Activated naive CD4-positive, alpha-beta T cell treated with anti-CD3 and anti-CD28 coated beads, Interleukin-2, amount 50 U/mL, for 24 hours (primary cell): ENCODE results near the gene PLXNA1.

Experiments used
- H3K27ac Mint-ChIP-seq: one replicate; pipeline ENCODE4 v1.8.0; 2021; ENCODE audit warnings: mild to moderate bottlenecking, mixed read lengths
- H3K27me3 Mint-ChIP-seq: one replicate; pipeline ENCODE4 v1.8.0; 2021; ENCODE audit warnings: mixed read lengths
- H3K36me3 Mint-ChIP-seq: one replicate; pipeline ENCODE4 v1.8.0; 2021; ENCODE audit warnings: mixed read lengths
- H3K4me1 Mint-ChIP-seq: one replicate; pipeline ENCODE4 v1.8.0; 2021; ENCODE audit warnings: mixed read lengths
- H3K4me3 Mint-ChIP-seq: one replicate; pipeline ENCODE4 v1.8.0; 2021; ENCODE audit warnings: mild to moderate bottlenecking, mixed read lengths
- H3K9me3 Mint-ChIP-seq: one replicate; pipeline ENCODE4 v1.8.0; 2021; ENCODE audit warnings: mixed read lengths

Gene PLXNA1

GRCh38 chr3:126987129-126987528 lies 4.2 kb downstream of the PLXNA1 start:
- H3K4me3 Mint-ChIP-seq, result no peak overlapping the region
- H3K4me1 Mint-ChIP-seq, result no peaks in the 10 kb centered on the region
- H3K36me3 Mint-ChIP-seq, result no peaks in the 10 kb centered on the region
- no peaks in the 10 kb centered on the region for H3K9me3 Mint-ChIP-seq
- H3K27me3 Mint-ChIP-seq, result no peaks in the 10 kb centered on the region
- no peak overlapping the region for H3K27ac Mint-ChIP-seq

DNA sequence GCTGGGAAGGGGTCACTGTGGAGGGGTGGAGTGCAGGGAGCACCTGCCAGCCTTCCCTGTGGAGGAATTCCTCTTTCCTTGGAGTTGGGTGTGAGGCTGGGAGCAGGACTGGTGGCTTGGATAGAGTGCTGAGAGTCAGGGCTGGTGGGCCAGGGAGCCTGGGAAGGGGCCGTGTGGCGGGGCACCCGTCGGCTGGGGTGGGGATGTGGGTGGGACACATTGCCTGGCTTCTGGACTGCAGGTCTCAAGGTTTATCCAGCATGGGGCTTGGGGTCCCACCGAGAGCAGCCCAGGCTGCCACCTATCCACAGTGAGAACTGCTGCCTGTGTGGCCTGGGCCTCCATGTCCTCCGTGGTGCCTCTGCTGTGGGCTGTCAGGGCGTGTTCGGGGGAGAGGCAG lies 4.7 kb downstream of the PLXNA1 start:
- Mint-ChIP-seq H3K4me1 (no peaks in the 10 kb centered on the region), H3K27me3 (no peaks in the 10 kb centered on the region), H3K36me3 (no peaks in the 10 kb centered on the region), H3K9me3 (no peaks in the 10 kb centered on the region), H3K27ac (no peak overlapping the region), H3K4me3 (no peak overlapping the region)

DNA sequence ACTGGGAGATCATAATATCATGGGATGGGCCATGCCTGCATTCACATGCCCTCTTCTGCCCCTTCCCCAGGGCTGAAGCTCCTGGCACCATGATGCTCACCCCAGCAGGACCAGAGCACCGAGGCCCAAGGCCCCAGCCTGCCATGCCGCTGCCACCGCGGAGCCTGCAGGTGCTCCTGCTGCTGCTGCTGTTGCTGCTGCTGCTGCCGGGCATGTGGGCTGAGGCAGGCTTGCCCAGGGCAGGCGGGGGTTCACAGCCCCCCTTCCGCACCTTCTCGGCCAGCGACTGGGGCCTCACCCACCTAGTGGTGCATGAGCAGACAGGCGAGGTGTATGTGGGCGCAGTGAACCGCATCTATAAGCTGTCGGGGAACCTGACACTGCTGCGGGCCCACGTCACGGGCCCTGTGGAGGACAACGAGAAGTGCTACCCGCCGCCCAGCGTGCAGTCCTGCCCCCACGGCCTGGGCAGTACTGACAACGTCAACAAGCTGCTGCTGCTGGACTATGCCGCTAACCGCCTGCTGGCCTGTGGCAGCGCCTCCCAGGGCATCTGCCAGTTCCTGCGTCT lies 5.6 kb downstream of the PLXNA1 start:
- no peaks in the 10 kb centered on the region for H3K4me1 Mint-ChIP-seq
- H3K36me3 Mint-ChIP-seq, result no peaks in the 10 kb centered on the region
- H3K9me3 Mint-ChIP-seq, result no peaks in the 10 kb centered on the region
- no peaks in the 10 kb centered on the region for H3K27me3 Mint-ChIP-seq
- no peak overlapping the region for H3K27ac Mint-ChIP-seq
- H3K4me3 Mint-ChIP-seq, result no peak overlapping the region

- H3K27ac Mint-ChIP-seq, result no peak overlapping the region
- H3K9me3 Mint-ChIP-seq, result no peaks in the 10 kb centered on the region
- no peaks in the 10 kb centered on the region for H3K27me3 Mint-ChIP-seq
- H3K36me3 Mint-ChIP-seq, result no peaks in the 10 kb centered on the region
- H3K4me1 Mint-ChIP-seq, result no peaks in the 10 kb centered on the region
- H3K4me3 Mint-ChIP-seq, result no peak overlapping the region
Measured at GRCh38 chr3:126989316-126990023, 6.6 kb downstream of the PLXNA1 start.

GRCh38 chr3:126990024-126990700 lies 7.2 kb downstream of the PLXNA1 start:
- Mint-ChIP-seq H3K9me3 (no peaks in the 10 kb centered on the region), H3K4me3 (no peak overlapping the region), H3K27ac (no peak overlapping the region), H3K36me3 (no peaks in the 10 kb centered on the region), H3K27me3 (no peaks in the 10 kb centered on the region), H3K4me1 (no peaks in the 10 kb centered on the region)

GRCh38 chr3:126990890-126991289 lies 8.0 kb downstream of the PLXNA1 start:
- H3K9me3 Mint-ChIP-seq, result no peaks in the 10 kb centered on the region
- H3K27me3 Mint-ChIP-seq, result no peaks in the 10 kb centered on the region
- no peak overlapping the region for H3K4me3 Mint-ChIP-seq
- H3K36me3 Mint-ChIP-seq, result no peaks in the 10 kb centered on the region
- H3K4me1 Mint-ChIP-seq, result no peaks in the 10 kb centered on the region
- no peak overlapping the region for H3K27ac Mint-ChIP-seq

- Mint-ChIP-seq H3K4me3 (no peak overlapping the region), H3K4me1 (no peaks in the 10 kb centered on the region), H3K27me3 (no peaks in the 10 kb centered on the region), H3K9me3 (no peaks in the 10 kb centered on the region), H3K36me3 (no peaks in the 10 kb centered on the region), H3K27ac (no peak overlapping the region)
Measured at GRCh38 chr3:126991366-126992200, 8.7 kb downstream of the PLXNA1 start.

GRCh38 chr3:126992216-126992615 lies 9.3 kb downstream of the PLXNA1 start:
- no peaks in the 10 kb centered on the region for H3K27me3 Mint-ChIP-seq
- H3K27ac Mint-ChIP-seq, result no peak overlapping the region
- H3K4me1 Mint-ChIP-seq, result no peaks in the 10 kb centered on the region
- no peaks in the 10 kb centered on the region for H3K9me3 Mint-ChIP-seq
- no peak overlapping the region for H3K4me3 Mint-ChIP-seq
- H3K36me3 Mint-ChIP-seq, result no peaks in the 10 kb centered on the region

- Mint-ChIP-seq H3K27me3 (no peaks in the 10 kb centered on the region), H3K4me1 (no peaks in the 10 kb centered on the region), H3K4me3 (no peak overlapping the region), H3K36me3 (no peaks in the 10 kb centered on the region), H3K9me3 (no peaks in the 10 kb centered on the region), H3K27ac (no peak overlapping the region)
Measured at GRCh38 chr3:126992776-126993175, 9.9 kb downstream of the PLXNA1 start.

DNA sequence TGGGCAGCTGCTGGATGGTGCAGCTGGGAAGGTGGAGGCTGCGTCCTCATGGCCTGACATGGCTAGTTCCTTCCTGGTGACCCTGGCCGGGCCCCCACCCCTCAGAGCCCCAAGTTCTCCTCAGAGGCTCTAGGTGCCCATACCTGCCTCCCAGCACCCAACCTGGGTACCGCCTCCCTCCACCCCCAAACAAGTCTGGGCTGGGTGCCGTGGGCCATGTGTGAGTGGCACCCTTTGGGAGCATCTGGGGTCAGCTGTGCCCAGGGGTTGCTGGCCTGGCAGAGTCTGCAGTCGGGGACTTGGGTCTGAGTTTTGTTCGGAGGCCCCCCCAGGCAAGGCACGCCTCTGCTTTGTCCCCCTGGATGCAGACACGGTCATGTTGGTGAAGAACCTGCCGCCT lies 10.5 kb downstream of the PLXNA1 start:
- H3K27me3 Mint-ChIP-seq, result no peaks in the 10 kb centered on the region
- H3K4me3 Mint-ChIP-seq, result no peak overlapping the region
- H3K4me1 Mint-ChIP-seq, result no peaks in the 10 kb centered on the region
- H3K36me3 Mint-ChIP-seq, result no peaks in the 10 kb centered on the region
- H3K27ac Mint-ChIP-seq, result no peak overlapping the region
- H3K9me3 Mint-ChIP-seq, result no peaks in the 10 kb centered on the region

DNA sequence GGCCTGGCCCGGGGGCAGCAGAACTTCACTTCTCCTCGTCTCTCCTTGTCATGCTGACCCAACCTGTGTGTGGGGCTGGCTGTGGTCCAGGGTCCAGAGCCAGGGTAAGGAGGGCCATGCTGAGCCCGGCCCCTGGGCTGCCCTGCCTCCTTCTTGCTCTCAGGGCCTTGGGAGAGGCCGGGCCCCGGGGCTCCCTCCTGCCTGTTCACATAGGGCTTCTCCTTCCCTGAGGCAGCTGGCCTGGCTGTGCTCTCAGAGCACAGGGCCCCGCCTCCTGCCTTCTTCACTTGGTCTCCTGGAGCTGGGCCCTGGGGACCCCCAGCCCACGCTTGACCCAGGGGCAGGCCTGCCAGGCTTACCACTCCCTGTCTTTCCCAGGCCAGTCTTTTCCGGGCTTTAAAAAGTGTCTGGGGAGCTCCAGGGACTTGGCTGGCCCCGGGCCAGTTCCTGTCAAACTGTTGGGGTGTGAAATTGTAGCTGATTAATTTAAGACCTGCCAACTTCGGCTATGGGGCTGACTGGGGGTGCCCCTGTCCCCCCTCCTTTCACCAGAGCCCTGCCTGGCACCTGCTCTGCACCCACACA lies 11.8 kb downstream of the PLXNA1 start:
- Mint-ChIP-seq H3K9me3 (no peaks in the 10 kb centered on the region), H3K36me3 (no peaks in the 10 kb centered on the region), H3K27me3 (no peaks in the 10 kb centered on the region), H3K4me3 (no peak overlapping the region), H3K27ac (no peak overlapping the region), H3K4me1 (no peaks in the 10 kb centered on the region)

DNA sequence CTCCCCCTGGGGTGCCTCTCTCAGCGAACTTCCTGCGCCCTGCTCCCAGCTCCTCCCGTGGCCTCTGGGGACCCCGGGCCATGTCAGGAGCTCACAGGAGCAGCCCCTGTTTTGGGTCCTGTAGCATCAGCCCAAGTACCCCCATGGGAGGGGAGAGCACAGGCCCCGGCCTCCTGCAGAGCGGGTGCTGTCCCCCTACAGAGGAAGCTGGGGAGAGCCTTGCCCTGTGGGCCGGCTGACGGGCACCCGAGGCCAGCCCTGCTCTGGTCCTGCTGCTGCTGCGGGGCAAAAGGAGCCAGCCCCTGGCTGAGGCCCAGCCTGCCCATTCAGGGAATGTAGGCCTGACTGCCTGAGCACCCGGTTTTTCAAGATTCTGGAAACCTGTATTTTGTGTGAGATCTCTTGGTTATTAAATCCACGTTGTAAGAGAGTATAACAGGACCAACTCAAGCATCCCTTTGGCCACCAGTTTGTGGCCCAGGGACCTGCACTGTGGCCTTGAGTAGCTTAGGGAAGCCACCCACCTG lies 12.4 kb downstream of the PLXNA1 start:
- no peaks in the 10 kb centered on the region for H3K36me3 Mint-ChIP-seq
- H3K9me3 Mint-ChIP-seq, result no peaks in the 10 kb centered on the region
- H3K4me1 Mint-ChIP-seq, result no peaks in the 10 kb centered on the region
- H3K4me3 Mint-ChIP-seq, result no peak overlapping the region
- no peaks in the 10 kb centered on the region for H3K27me3 Mint-ChIP-seq
- no peak overlapping the region for H3K27ac Mint-ChIP-seq

DNA sequence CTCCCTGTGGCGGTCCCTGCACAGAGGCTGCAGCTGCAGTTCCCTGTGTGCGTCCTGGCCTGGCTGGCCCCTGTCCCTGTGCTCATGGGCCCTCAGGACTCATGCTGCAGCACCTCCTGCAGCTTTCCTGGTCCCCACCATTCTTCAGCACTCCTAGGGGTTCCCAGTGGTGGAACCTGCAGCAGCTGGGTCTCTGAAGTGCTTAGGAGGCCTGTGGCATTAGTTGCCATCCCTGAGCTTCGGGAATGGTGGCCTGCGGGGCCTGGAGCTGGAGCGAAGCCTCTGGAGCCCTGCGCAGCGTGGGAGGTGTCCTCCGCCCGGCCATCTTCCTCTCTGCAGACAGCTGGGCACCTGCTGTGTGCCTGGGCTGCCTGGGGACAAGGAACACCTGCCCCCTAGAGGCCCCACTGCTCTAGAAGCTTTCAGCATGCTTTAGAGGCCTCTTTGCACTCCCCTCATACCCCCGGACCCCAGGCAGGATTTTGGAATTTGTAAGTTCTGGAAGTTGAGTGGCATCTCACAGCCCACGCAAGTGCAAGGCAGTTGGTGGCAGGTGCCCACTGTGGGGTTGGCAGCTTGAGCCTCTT lies 13.1 kb downstream of the PLXNA1 start:
- Mint-ChIP-seq H3K27me3 (no peaks in the 10 kb centered on the region), H3K36me3 (no peaks in the 10 kb centered on the region), H3K9me3 (no peaks in the 10 kb centered on the region), H3K4me1 (no peaks in the 10 kb centered on the region), H3K27ac (no peak overlapping the region), H3K4me3 (no peak overlapping the region)

DNA sequence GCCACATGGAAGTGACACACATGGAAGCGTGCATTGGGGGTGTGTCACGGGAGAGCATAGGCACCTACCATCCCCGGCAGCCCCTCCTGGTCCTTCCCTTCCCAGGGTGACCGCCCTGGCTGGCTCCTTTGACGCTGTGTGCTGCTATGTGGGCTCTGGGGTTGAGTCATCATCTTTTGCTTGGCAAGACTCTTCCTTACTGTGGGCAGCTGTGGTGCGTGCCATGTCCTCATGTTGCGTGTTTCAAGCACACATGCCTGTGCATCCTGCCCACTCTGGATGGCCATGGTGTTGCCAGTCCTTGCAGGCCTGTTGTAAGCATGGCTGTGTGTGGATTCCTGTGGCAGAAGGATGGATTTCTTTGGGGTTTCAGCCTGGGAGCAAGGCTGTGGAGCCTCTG lies 14.0 kb downstream of the PLXNA1 start:
- Mint-ChIP-seq H3K4me1 (no peaks in the 10 kb centered on the region), H3K4me3 (no peak overlapping the region), H3K36me3 (no peaks in the 10 kb centered on the region), H3K27ac (no peak overlapping the region), H3K27me3 (no peaks in the 10 kb centered on the region), H3K9me3 (no peaks in the 10 kb centered on the region)

GRCh38 chr3:126997455-126998038 lies 14.6 kb downstream of the PLXNA1 start:
- Mint-ChIP-seq H3K27me3 (no peaks in the 10 kb centered on the region), H3K36me3 (no peaks in the 10 kb centered on the region), H3K4me3 (no peak overlapping the region), H3K4me1 (no peaks in the 10 kb centered on the region), H3K27ac (no peak overlapping the region), H3K9me3 (no peaks in the 10 kb centered on the region)
